Measurements from ENCODE around the gene RHBDL3. TPM values are rescaled to one million over a fixed set of nuclear protein-coding genes. Genes with fewer than 3 reads are reported as not detected.
A peak's percentile ranks its signal among the peaks of the same experiment; 100 is the strongest.

Gene RHBDL3
- total and polyA plus RNA-seq, 4 donors, result 0.14 to 0.51 (median 0.25) TPM

DNA sequence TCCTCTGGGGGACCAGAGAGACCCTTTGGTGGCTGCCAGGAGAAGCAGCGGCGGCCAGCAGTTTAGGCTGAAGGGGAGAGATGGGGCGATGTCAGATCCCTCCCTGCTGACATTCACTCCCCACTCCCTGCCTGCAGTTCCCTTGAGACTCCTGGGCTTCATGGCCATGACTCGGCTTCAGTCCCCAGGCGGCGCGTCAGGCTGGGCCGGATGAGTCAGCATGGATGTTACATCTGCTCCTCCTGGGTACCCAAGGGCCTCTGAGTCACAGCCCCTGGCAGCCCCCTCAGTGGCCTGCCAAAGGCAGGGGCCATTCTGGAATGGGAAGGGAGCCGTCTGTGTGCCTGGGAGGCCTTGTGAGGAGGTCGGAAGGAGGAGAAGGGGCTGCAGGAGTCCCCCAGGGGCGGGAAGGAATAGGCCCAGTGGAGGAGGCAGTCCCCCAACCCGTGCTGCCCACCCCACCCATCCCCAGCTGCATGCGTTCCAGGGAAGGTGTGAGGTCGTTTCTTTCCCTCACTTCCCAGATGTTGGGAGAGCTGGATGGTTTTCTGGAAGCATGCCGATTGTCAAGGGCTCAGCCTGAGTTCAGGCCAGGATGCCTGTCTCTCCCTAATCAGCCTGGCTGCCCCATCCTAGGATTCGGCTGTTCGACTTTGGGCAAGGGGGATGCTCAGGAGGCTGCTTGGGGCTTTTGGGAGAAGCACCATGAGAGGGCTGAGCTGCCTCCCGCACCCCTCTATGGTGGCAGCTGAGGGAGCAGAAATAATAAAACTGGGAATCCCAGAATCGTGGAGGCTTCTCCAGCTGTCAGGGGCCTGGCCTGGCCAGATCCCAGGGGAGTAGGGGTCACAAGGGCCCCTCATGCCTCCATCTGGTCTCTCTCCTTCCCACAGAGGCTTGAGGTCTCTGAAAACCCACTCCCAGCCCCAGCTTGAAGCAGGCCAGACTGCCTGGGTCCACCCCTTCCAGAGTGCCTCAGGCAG, 9.7 kb downstream of the RHBDL3 start:
- no peak overlapping the region for H3K4me3 ChIP-seq
- H3K27ac ChIP-seq (ENCODE audit: low read depth in 1 of 2, low read length in 1 of 2), result no peak overlapping the region
- ATAC-seq (ENCODE audit: insufficient read depth, low FRiP score) (no peak), DNase-seq (peak; percentile 62 to 65 (median 65))
- H3K27me3 ChIP-seq (ENCODE audit: control insufficient read depth in 3 of 3, insufficient read depth in 3 of 3, low read length in 2 of 3), result peaks cover 0 to 2% (median 0%) of the 10 kb centered on the region in 3 donors
- peaks cover 0 to 14% (median 0%) of the 10 kb centered on the region in 5 donors for H3K4me1 ChIP-seq (ENCODE audit: control insufficient read depth in 5 of 5, insufficient read depth in 5 of 5, low read length in 5 of 5)
- TF ChIP-seq, protein P1, sequence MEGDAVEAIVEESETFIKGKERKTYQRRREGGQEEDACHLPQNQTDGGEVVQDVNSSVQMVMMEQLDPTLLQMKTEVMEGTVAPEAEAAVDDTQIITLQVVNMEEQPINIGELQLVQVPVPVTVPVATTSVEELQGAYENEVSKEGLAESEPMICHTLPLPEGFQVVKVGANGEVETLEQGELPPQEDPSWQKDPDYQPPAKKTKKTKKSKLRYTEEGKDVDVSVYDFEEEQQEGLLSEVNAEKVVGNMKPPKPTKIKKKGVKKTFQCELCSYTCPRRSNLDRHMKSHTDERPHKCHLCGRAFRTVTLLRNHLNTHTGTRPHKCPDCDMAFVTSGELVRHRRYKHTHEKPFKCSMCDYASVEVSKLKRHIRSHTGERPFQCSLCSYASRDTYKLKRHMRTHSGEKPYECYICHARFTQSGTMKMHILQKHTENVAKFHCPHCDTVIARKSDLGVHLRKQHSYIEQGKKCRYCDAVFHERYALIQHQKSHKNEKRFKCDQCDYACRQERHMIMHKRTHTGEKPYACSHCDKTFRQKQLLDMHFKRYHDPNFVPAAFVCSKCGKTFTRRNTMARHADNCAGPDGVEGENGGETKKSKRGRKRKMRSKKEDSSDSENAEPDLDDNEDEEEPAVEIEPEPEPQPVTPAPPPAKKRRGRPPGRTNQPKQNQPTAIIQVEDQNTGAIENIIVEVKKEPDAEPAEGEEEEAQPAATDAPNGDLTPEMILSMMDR (IDR thresholded peaks at IDR 0.05; ENCODE audit: control extremely low read depth, extremely low read depth), result no peak
- H3K9me3 ChIP-seq (ENCODE audit: control insufficient read depth in 4 of 4, insufficient read depth in 3 of 4, low read length in 3 of 4), result no peaks in the 10 kb centered on the region
- no peaks in the 10 kb centered on the region for H3K36me3 ChIP-seq (ENCODE audit: control insufficient read depth in 4 of 4, insufficient read depth in 4 of 4, low read length in 4 of 4)
- no peak overlapping the region for H3K9ac ChIP-seq (ENCODE audit: insufficient read depth in 1 of 2, low read length in 2 of 2)
- 52 to 64% methylated on average over 19 of the region's 19 CpGs for WGBS, 2 donors

- Histone ChIP-seq H3K4me3 (no peak overlapping the region), H3K27me3 (ENCODE audit: control insufficient read depth in 3 of 3, insufficient read depth in 3 of 3, low read length in 2 of 3) (peaks cover 0 to 2% (median 0%) of the 10 kb centered on the region in 3 donors), H3K9ac (ENCODE audit: insufficient read depth in 1 of 2, low read length in 2 of 2) (no peak overlapping the region), H3K27ac (ENCODE audit: low read depth in 1 of 2, low read length in 1 of 2) (no peak overlapping the region), H3K9me3 (ENCODE audit: control insufficient read depth in 4 of 4, insufficient read depth in 3 of 4, low read length in 3 of 4) (no peaks in the 10 kb centered on the region), H3K36me3 (ENCODE audit: control insufficient read depth in 4 of 4, insufficient read depth in 4 of 4, low read length in 4 of 4) (no peaks in the 10 kb centered on the region), H3K4me1 (ENCODE audit: control insufficient read depth in 5 of 5, insufficient read depth in 5 of 5, low read length in 5 of 5) (peaks cover 0 to 14% (median 0%) of the 10 kb centered on the region in 5 donors)
- WGBS, 2 donors, result 27 to 64% methylated on average over 4 of the region's 4 CpGs
- TF ChIP-seq, protein P1 (IDR thresholded peaks at IDR 0.05; ENCODE audit: control extremely low read depth, extremely low read depth), result no peak
- DNase-seq (no peak), ATAC-seq (ENCODE audit: insufficient read depth, low FRiP score) (no peak)
These were observed 10.6 kb downstream of the RHBDL3 start for GRCh38 chr17:32276171-32276601.

- H3K27ac ChIP-seq (ENCODE audit: low read depth in 1 of 2, low read length in 1 of 2), result no peak overlapping the region
- no peak overlapping the region for H3K4me3 ChIP-seq
- peaks cover 0 to 14% (median 0%) of the 10 kb centered on the region in 5 donors for H3K4me1 ChIP-seq (ENCODE audit: control insufficient read depth in 5 of 5, insufficient read depth in 5 of 5, low read length in 5 of 5)
- H3K9ac ChIP-seq (ENCODE audit: insufficient read depth in 1 of 2, low read length in 2 of 2), result no peak overlapping the region
- WGBS, 2 donors, result 76 to 78% methylated on average over 6 of the region's 6 CpGs
- DNase-seq (peak; percentile 75 to 76 (median 76)), ATAC-seq (ENCODE audit: insufficient read depth, low FRiP score) (no peak)
- H3K36me3 ChIP-seq (ENCODE audit: control insufficient read depth in 4 of 4, insufficient read depth in 4 of 4, low read length in 4 of 4), result no peaks in the 10 kb centered on the region
- H3K27me3 ChIP-seq (ENCODE audit: control insufficient read depth in 3 of 3, insufficient read depth in 3 of 3, low read length in 2 of 3), result peaks cover 0 to 2% (median 0%) of the 10 kb centered on the region in 3 donors
- TF ChIP-seq, protein P1 (IDR thresholded peaks at IDR 0.05; ENCODE audit: control extremely low read depth, extremely low read depth), result no peak
- no peaks in the 10 kb centered on the region for H3K9me3 ChIP-seq (ENCODE audit: control insufficient read depth in 4 of 4, insufficient read depth in 3 of 4, low read length in 3 of 4)
These were observed 11.7 kb downstream of the RHBDL3 start for GRCh38 chr17:32277284-32277683.
